HG03521 (cell line): ENCODE data around the gene CAPN9.

Source experiments
- ATAC-seq: cut with Tn5 transposase; IDR thresholded peaks from one replicate; pipeline ENCODE4 v1.9.1; 2021; ENCODE audit warnings: mild to moderate bottlenecking, moderate library complexity; ENCODE audit not compliant: unreplicated experiment

CAPN9 gene

GRCh38 chr1:230848235-230848634 is 101.0 kb downstream of the CAPN9 start:
- ATAC-seq: no peak

- no peak for ATAC-seq
Observed at GRCh38 chr1:230849451-230850224, 102.5 kb downstream of the CAPN9 start.

- no peak for ATAC-seq
Observed at GRCh38 chr1:230850547-230850946, 103.4 kb downstream of the CAPN9 start.

- ATAC-seq: no peak
Observed at GRCh38 chr1:230851291-230851691, 104.1 kb downstream of the CAPN9 start.
